Stimulated activated CD4-positive, alpha-beta T cell treated with anti-CD3 and anti-CD28 coated beads, TNF-alpha, amount 100 ng/mL, for 24 hours (primary cell): ENCODE results near the gene ZSWIM1.
"Not testable (repeated sequence)": the region's sequence is repeated elsewhere in the genome, so short reads cannot be mapped to it uniquely, and the experiment has no call there.

Experiments used
- DNase-seq, 3 experiments: peaks; one replicate each; pipeline ENCODE4 v3.0.0-alpha.2; 2020; ENCODE audit warnings: low read depth in 3 of 3

ZSWIM1 gene

GRCh38 chr20:45888681-45889080 is 7.7 kb downstream of the ZSWIM1 start:
- no peak for DNase-seq

GRCh38 chr20:45890077-45890984 is 9.3 kb downstream of the ZSWIM1 start:
- peak in 1 of 3 experiments; percentile 44 for DNase-seq

GRCh38 chr20:45890985-45891983 is 10.3 kb downstream of the ZSWIM1 start, which contains the start of the genes CTSA and NEURL2:
TSS of gene CTSA (plus strand) at chr20:45891335. CDS start at chr20:45891569, 234 bp downstream.
TSS of gene NEURL2 (minus strand) at chr20:45891208. CDS start at chr20:45890991, 217 bp downstream.
- DNase-seq = peak; percentile 73 to 84 (median 78)

- DNase-seq = no peak
Observed at GRCh38 chr20:45892049-45892825, 11.2 kb downstream of the ZSWIM1 start.

- DNase-seq = peak in 1 of 3 experiments; percentile 8
Observed at GRCh38 chr20:45892828-45893500, 11.9 kb downstream of the ZSWIM1 start.

- DNase-seq = no peak
Observed at GRCh38 chr20:45893831-45894230, 12.8 kb downstream of the ZSWIM1 start.

GRCh38 chr20:45894797-45895196 is 13.8 kb downstream of the ZSWIM1 start:
- no peak for DNase-seq

GRCh38 chr20:45896641-45897161 is 15.7 kb downstream of the ZSWIM1 start:
- DNase-seq = no peak

- no peak for DNase-seq
Observed at GRCh38 chr20:45897289-45897688, 16.3 kb downstream of the ZSWIM1 start.

- DNase-seq = no peak
Observed at GRCh38 chr20:45897692-45898091, 16.7 kb downstream of the ZSWIM1 start.

GRCh38 chr20:45898285-45898684 is 17.3 kb downstream of the ZSWIM1 start:
- DNase-seq = no peak

GRCh38 chr20:45899046-45899835 is 18.2 kb downstream of the ZSWIM1 start:
- DNase-seq = no peak

GRCh38 chr20:45901332-45901731 is 20.3 kb downstream of the ZSWIM1 start:
- not testable (repeated sequence) for DNase-seq

- no peak for DNase-seq
Observed at GRCh38 chr20:45902199-45902701, 21.2 kb downstream of the ZSWIM1 start.

GRCh38 chr20:45904583-45905504 is 23.8 kb downstream of the ZSWIM1 start:
- DNase-seq = no peak

- no peak for DNase-seq
Observed at GRCh38 chr20:45905505-45906079, 24.6 kb downstream of the ZSWIM1 start.

GRCh38 chr20:45907219-45907948 is 26.4 kb downstream of the ZSWIM1 start:
- DNase-seq = no peak
